ENCODE measurements around the gene FIS1.
"Not testable (repeated sequence)": the region's sequence is repeated elsewhere in the genome, so short reads cannot be mapped to it uniquely, and the experiment has no call there.

Gene FIS1

GRCh38 chr7:101244375-101245146 is at the start of gene FIS1:
Gene FIS1 (minus strand): TSS chr7:101245081. CDS start chr7:101245004, 77 bp downstream.
- peak; percentile 58 to 89 for DNase-seq (ENCODE audit: low read depth in 1 of 2, low spot score in 1 of 2)
- in situ Hi-C loops (cut with HindIII; ENCODE audit: low pct_unique_long_range_greater_than_20kb, low sequenced_read_pairs) = no loop called here
- TF ChIP-seq JUND (IDR thresholded peaks at IDR 0.05; ENCODE audit: low read depth) = no peak

- no peak for DNase-seq (ENCODE audit: low read depth in 1 of 2, low spot score in 1 of 2)
- in situ Hi-C loops (cut with HindIII; ENCODE audit: low pct_unique_long_range_greater_than_20kb, low sequenced_read_pairs) = no loop called here
- no peak for TF ChIP-seq JUND (IDR thresholded peaks at IDR 0.05; ENCODE audit: low read depth)
Observed at GRCh38 chr7:101294039-101294831, 49.4 kb upstream of the FIS1 start.

- in situ Hi-C loops (cut with HindIII; ENCODE audit: low pct_unique_long_range_greater_than_20kb, low sequenced_read_pairs); DNase-seq (ENCODE audit: low read depth in 1 of 2, low spot score in 1 of 2): not testable (repeated sequence)
Observed at GRCh38 chr7:101293069-101294021, 48.5 kb upstream of the FIS1 start.

DNA sequence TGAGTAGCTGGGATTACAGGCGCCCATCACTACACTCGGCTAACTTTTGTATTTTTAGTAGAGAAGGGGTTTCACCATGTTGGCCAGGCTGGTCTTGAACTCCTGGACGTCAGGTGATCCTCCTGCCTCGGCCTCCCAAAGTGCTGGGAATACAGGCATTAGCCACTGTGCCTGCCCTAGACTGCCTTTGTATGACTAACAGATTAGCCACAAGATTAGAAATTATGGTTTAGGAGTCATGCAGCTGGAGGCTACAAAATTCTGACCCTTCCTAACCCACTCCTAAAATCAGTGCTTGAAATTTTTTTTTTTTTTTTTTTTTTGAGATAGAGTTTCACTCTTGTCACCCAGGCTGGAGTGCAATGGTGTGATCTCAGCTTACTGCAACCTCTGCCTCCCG is 47.7 kb upstream of the FIS1 start:
- in situ Hi-C loops (cut with HindIII; ENCODE audit: low pct_unique_long_range_greater_than_20kb, low sequenced_read_pairs); DNase-seq (ENCODE audit: low read depth in 1 of 2, low spot score in 1 of 2): not testable (repeated sequence)

DNA sequence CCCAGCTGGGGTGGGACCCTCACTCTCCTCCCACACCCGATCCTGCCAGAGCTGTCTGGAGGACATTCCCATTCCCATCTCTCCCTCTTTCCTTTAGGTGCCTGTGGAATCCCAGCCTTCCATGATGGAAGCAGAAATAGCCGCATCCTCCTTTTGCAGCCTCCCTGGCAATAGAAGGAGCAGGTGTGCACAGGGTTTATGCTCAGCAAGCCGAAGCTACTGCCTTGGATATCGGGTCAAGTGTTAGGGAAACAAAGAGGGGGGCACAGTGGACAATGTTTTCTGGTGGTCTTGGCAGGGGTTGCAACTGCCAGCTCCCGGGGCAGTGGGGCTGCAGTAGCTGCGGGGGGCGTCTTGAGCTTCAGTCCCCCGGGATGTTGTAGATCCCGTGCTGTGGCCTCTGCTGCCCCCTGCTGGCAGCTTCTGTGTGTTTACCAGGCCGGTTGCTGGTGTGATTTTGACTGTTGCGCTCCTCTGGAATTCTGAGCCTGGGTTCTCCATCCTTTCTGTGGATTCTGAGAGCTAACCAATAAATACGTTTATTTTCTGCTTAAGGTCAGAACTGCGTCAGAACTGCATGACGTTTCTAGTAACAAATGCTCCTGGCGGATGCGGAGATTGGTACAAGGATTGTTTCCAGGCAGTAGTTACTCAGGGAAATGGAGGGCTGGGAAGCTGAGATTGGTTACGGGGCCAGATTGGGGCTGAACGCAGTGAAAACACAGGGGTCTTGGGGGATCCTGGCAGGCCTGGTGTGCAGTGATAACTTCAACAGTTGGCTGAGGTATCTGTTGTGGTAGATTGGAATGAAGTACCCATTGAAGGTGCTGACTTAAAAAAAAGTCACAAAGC is 45.5 kb upstream of the FIS1 start:
- in situ Hi-C loops (cut with HindIII; ENCODE audit: low pct_unique_long_range_greater_than_20kb, low sequenced_read_pairs) = not testable (repeated sequence)

GRCh38 chr7:101289687-101290086 is 44.8 kb upstream of the FIS1 start:
- in situ Hi-C loops (cut with HindIII; ENCODE audit: low pct_unique_long_range_greater_than_20kb, low sequenced_read_pairs) = not testable (repeated sequence)
- peak in 1 of 2 experiments; percentile 39 for DNase-seq (ENCODE audit: low read depth in 1 of 2, low spot score in 1 of 2)

More for the DNA sequence above, 45.5 kb upstream of the FIS1 start:
- DNase-seq (ENCODE audit: low read depth in 1 of 2, low spot score in 1 of 2) = peak in 1 of 2 experiments; percentile 31

- TF ChIP-seq JUND (IDR thresholded peaks at IDR 0.05; ENCODE audit: low read depth) = no peak
- no peak for DNase-seq (ENCODE audit: low read depth in 1 of 2, low spot score in 1 of 2)
- in situ Hi-C loops (cut with HindIII; ENCODE audit: low pct_unique_long_range_greater_than_20kb, low sequenced_read_pairs) = no loop called here
Observed at GRCh38 chr7:101288439-101288838, 43.6 kb upstream of the FIS1 start.

- peak in 1 of 2 experiments; percentile 9 for DNase-seq (ENCODE audit: low read depth in 1 of 2, low spot score in 1 of 2)
- no peak for TF ChIP-seq JUND (IDR thresholded peaks at IDR 0.05; ENCODE audit: low read depth)
- in situ Hi-C loops (cut with HindIII; ENCODE audit: low pct_unique_long_range_greater_than_20kb, low sequenced_read_pairs) = no loop called here
Observed at GRCh38 chr7:101287032-101287431, 42.2 kb upstream of the FIS1 start.

DNA sequence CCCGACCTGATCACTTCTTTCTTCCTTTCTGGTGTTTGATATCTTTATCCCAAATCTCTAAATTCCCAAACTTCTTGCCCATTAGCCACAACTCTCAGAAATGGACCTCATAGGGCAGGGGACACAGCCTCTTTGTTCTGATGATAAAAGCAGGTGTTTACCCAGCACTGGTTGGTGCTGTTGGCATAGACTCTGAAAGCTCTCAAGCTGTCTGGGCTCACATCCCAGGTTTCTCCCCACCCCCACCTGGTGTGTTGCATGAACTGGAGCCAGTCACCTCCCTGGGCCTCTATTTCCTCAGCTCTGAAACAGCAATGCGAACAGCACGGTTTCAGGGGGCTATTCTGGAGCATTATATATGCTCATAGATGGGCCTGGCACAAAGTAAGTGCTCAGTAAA is 41.0 kb upstream of the FIS1 start:
- DNase-seq (ENCODE audit: low read depth in 1 of 2, low spot score in 1 of 2); in situ Hi-C loops (cut with HindIII; ENCODE audit: low pct_unique_long_range_greater_than_20kb, low sequenced_read_pairs): not testable (repeated sequence)

GRCh38 chr7:101285171-101285570 is 40.3 kb upstream of the FIS1 start:
- TF ChIP-seq JUND (IDR thresholded peaks at IDR 0.05; ENCODE audit: low read depth) = no peak
- DNase-seq (ENCODE audit: low read depth in 1 of 2, low spot score in 1 of 2) = no peak
- in situ Hi-C loops (cut with HindIII; ENCODE audit: low pct_unique_long_range_greater_than_20kb, low sequenced_read_pairs) = no loop called here

DNA sequence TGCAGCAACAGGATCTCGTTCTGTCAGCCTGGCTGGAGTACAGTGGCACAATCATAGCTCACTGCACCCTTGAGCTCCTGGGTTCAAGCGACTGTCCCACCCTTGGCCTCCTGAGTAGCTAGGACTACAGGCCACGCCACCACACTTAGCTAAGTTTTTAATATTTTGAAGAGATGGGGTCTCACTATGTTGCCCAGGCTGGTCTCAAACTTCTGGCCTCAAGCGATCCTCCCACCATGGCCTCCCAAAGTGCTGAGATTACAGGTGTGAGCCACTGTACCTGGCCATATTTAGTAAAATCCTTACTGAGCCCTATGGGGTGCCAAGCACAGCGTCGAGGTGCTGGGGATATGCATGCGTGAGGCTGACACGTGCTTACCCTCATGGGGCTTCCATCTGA is 36.0 kb upstream of the FIS1 start:
- in situ Hi-C loops (cut with HindIII; ENCODE audit: low pct_unique_long_range_greater_than_20kb, low sequenced_read_pairs); DNase-seq (ENCODE audit: low read depth in 1 of 2, low spot score in 1 of 2): not testable (repeated sequence)

Measured in T47D (cell line).